HepG2 (cell line): ENCODE measurements around the gene DDAH1. TPM values are rescaled to one million over a fixed set of nuclear protein-coding genes. Genes with fewer than 3 reads are reported as not detected.

Source experiments
- ARHGAP35 ChIP-seq: sonication (generic); formaldehyde crosslinking; IDR thresholded peaks from 2 replicates; pipeline ENCODE4 v1.9.0; 2022; ENCODE audit warnings: mild to moderate bottlenecking, inconsistent platforms, moderate library complexity, missing genetic modification reagents, borderline replicate concordance
- ARID5B ChIP-seq: IDR thresholded peaks from 2 replicates; pipeline ENCODE4 v1.4.0; 2020; ENCODE audit warnings: mild to moderate bottlenecking, missing genetic modification reagents
- BRF2 ChIP-seq: sonication (generic); formaldehyde crosslinking; IDR thresholded peaks from 2 replicates; pipeline ENCODE4 v1.8.1; 2022; ENCODE audit warnings: mild to moderate bottlenecking, missing genetic modification reagents
- ETS1 ChIP-seq: sonication (generic); formaldehyde crosslinking; IDR thresholded peaks from 2 replicates; pipeline ENCODE4 v1.4.0; 2020; ENCODE audit warnings: missing genetic modification reagents
- HDAC1 ChIP-seq: sonication (generic); formaldehyde crosslinking; IDR thresholded peaks from 2 replicates; pipeline ENCODE4 v1.5.1; 2020; ENCODE audit warnings: mild to moderate bottlenecking, missing genetic modification reagents
- HNF4A ChIP-seq: sonication (generic); formaldehyde crosslinking; IDR thresholded peaks from 2 replicates; pipeline ENCODE4 v1.4.0; 2020; ENCODE audit warnings: missing genetic modification reagents
- KDM5B ChIP-seq: sonication (generic); formaldehyde crosslinking; IDR thresholded peaks from 2 replicates; pipeline ENCODE4 v1.4.0; 2020; ENCODE audit warnings: missing genetic modification reagents, mild to moderate bottlenecking, borderline replicate concordance
- MEIS1 ChIP-seq: sonication (generic); formaldehyde crosslinking; IDR thresholded peaks from 2 replicates; pipeline ENCODE4 v1.9.0; 2021; ENCODE audit warnings: mild to moderate bottlenecking, missing genetic modification reagents, moderate library complexity, borderline replicate concordance
- MTERF4 ChIP-seq: sonication (generic); formaldehyde crosslinking; IDR thresholded peaks from 2 replicates; pipeline ENCODE4 v1.8.0; 2023; ENCODE audit warnings: mild to moderate bottlenecking, missing genetic modification reagents
- PRDM10 ChIP-seq: sonication (generic); formaldehyde crosslinking; IDR thresholded peaks from 2 replicates; pipeline ENCODE4 v1.4.0; 2020; ENCODE audit warnings: low read depth, missing genetic modification reagents
- RFXANK ChIP-seq: IDR thresholded peaks from 2 replicates; pipeline ENCODE4 v1.6.1; 2016
- SALL1 ChIP-seq: sonication (generic); formaldehyde crosslinking; IDR thresholded peaks from 2 replicates; pipeline ENCODE4 v1.8.0; 2022; ENCODE audit warnings: mild to moderate bottlenecking, missing genetic modification reagents
- TCF7 ChIP-seq: sonication (generic); IDR thresholded peaks from 2 replicates; pipeline ENCODE4 v1.6.1; 2016; ENCODE audit warnings: antibody characterized with exemption, low read depth
- ZBTB43 ChIP-seq: sonication (generic); formaldehyde crosslinking; conservative IDR thresholded peaks from 2 replicates; pipeline ENCODE4 v1.4.0; 2020; ENCODE audit warnings: missing genetic modification reagents
- ZNF543 ChIP-seq: sonication (generic); formaldehyde crosslinking; IDR thresholded peaks from 2 replicates; pipeline ENCODE4 v1.4.0; 2020; ENCODE audit warnings: mild to moderate bottlenecking, missing genetic modification reagents
- ZNF589 ChIP-seq: sonication (generic); formaldehyde crosslinking; conservative IDR thresholded peaks from 2 replicates; pipeline ENCODE4 v1.8.0; 2022; ENCODE audit warnings: mild to moderate bottlenecking, moderate library complexity, missing genetic modification reagents
- ZNF614 ChIP-seq: IDR thresholded peaks from 2 replicates; pipeline ENCODE4 v1.6.1; 2018; ENCODE audit warnings: missing biosample characterization, missing genetic modification reagents, inconsistent platforms, borderline replicate concordance
- polyA plus RNA-seq, 8 experiments: library from polyadenylated mRNA; depleted of rRNA in 3 of 8; stranded (reverse) in 7 of 8; unstranded in 1 of 8; fragments of >200 nt; fragmentation: Illumina TruSeq in 4 of 8; extraction: Trizol in 4 of 8; gene quantifications; 2 replicates each; pipeline versions ENCODE4 v1.2.1 to v1.2.3, GENCODE V29; 2011 to 2016; ENCODE audit warnings: low read depth in 4 of 8, missing spikeins in 1 of 8, mixed read lengths in 1 of 8; ENCODE audit not compliant: insufficient read depth in 1 of 8
- total RNA-seq, 5 experiments: library from RNA; depleted of rRNA; stranded (reverse); fragments of >200 nt; fragmentation: Illumina TruSeq; extraction: Trizol; gene quantifications; 2 replicates each; pipeline ENCODE4 v1.2.3, GENCODE V29; 2016; ENCODE audit warnings: low read depth in 1 of 5

The DDAH1 gene
- total and polyA plus RNA-seq, 2 of the 13 experiments (the other 11 are each of a cell fraction or from before 2014, with no cell fraction given) = 39.7 to 64.4 TPM

GRCh38 chr1:85460555-85461088 is 4.3 kb downstream of the DDAH1 start (continued):
- TF ChIP-seq ARID5B = peak; percentile 78
- TF ChIP-seq KDM5B (CRISPR knock-in tag) = no peak
- TF ChIP-seq ZNF543 = no peak
- TF ChIP-seq ARHGAP35 = no peak
- 0 out of 2 replicates have a peak, but pooled peaks have one; percentile 16 for TF ChIP-seq TCF7
- TF ChIP-seq HDAC1 = peak; percentile 58
- TF ChIP-seq ZBTB43 (CRISPR knock-in tag) = no peak; the same call in 1 of the 2 replicates
- TF ChIP-seq MEIS1 = no peak
- TF ChIP-seq ZNF589 (CRISPR knock-in tag) = no peak
- peak; percentile 63 for TF ChIP-seq HNF4A (CRISPR knock-in tag)
- TF ChIP-seq ETS1 (CRISPR knock-in tag) = no peak
- no peak for TF ChIP-seq BRF2
- no peak for TF ChIP-seq RFXANK (CRISPR knock-in tag)
- no peak for TF ChIP-seq MTERF4
- TF ChIP-seq ZNF614 (CRISPR knock-in tag) = no peak
- TF ChIP-seq SALL1 (CRISPR knock-in tag) = peak; percentile 87
- TF ChIP-seq PRDM10 (CRISPR knock-in tag) = no peak
